ENCODE measurements around the gene LNX2.

The LNX2 gene

GRCh38 chr13:27549406-27549981 lies 70.8 kb downstream of the LNX2 start:
- no peak for DNase-seq (ENCODE audit: low read depth, low spot score)
- TF ChIP-seq CTCF (IDR thresholded peaks at IDR 0.05; ENCODE audit: low read depth, low read length), result no peak
- in situ Hi-C loops (cut with HindIII; ENCODE audit: low sequenced_read_pairs), result no loop called here
- no peak overlapping the region for H3K4me3 ChIP-seq (ENCODE audit: low read depth, low read length)

GRCh38 chr13:27542220-27542619 lies 78.1 kb downstream of the LNX2 start:
- H3K4me3 ChIP-seq (ENCODE audit: low read depth, low read length), result no peak overlapping the region
- TF ChIP-seq CTCF (IDR thresholded peaks at IDR 0.05; ENCODE audit: low read depth, low read length), result no peak
- in situ Hi-C loops (cut with HindIII; ENCODE audit: low sequenced_read_pairs), result no loop called here
- DNase-seq (ENCODE audit: low read depth, low spot score), result no peak

- no peak overlapping the region for H3K4me3 ChIP-seq (ENCODE audit: low read depth, low read length)
- in situ Hi-C loops (cut with HindIII; ENCODE audit: low sequenced_read_pairs), result no loop called here
Observed at GRCh38 chr13:27541386-27541785, 78.9 kb downstream of the LNX2 start.

GRCh38 chr13:27536361-27537101 lies 83.8 kb downstream of the LNX2 start:
- in situ Hi-C loops (cut with HindIII; ENCODE audit: low sequenced_read_pairs), result no loop called here
- no peak for TF ChIP-seq CTCF (IDR thresholded peaks at IDR 0.05; ENCODE audit: low read depth, low read length)
- no peak for DNase-seq (ENCODE audit: low read depth, low spot score)
- no peak overlapping the region for H3K4me3 ChIP-seq (ENCODE audit: low read depth, low read length)

More at GRCh38 chr13:27541386-27541785, 78.9 kb downstream of the LNX2 start:
- TF ChIP-seq CTCF (IDR thresholded peaks at IDR 0.05; ENCODE audit: low read depth, low read length), result no peak
- DNase-seq (ENCODE audit: low read depth, low spot score), result no peak

GRCh38 chr13:27535546-27535945 lies 84.8 kb downstream of the LNX2 start:
- DNase-seq (ENCODE audit: low read depth, low spot score), result no peak
- no peak for TF ChIP-seq CTCF (IDR thresholded peaks at IDR 0.05; ENCODE audit: low read depth, low read length)
- no peak overlapping the region for H3K4me3 ChIP-seq (ENCODE audit: low read depth, low read length)
- in situ Hi-C loops (cut with HindIII; ENCODE audit: low sequenced_read_pairs), result no loop called here

- DNase-seq (ENCODE audit: low read depth, low spot score), result no peak
- no peak for TF ChIP-seq CTCF (IDR thresholded peaks at IDR 0.05; ENCODE audit: low read depth, low read length)
- H3K4me3 ChIP-seq (ENCODE audit: low read depth, low read length), result no peak overlapping the region
- in situ Hi-C loops (cut with HindIII; ENCODE audit: low sequenced_read_pairs), result no loop called here
Observed at GRCh38 chr13:27534981-27535380, 85.3 kb downstream of the LNX2 start.
